Measurements from ENCODE around the gene CNTN1. TPM values are rescaled to one million over a fixed set of nuclear protein-coding genes. Genes with fewer than 3 reads are reported as not detected.

The CNTN1 gene
- total RNA-seq, 1 donor from 2014 or later, result 1.8 TPM

GRCh38 chr12:41013881-41014642, 321.8 kb downstream of the CNTN1 start:
- peaks cover 3% of the 10 kb centered on the region for H3K9me3 Mint-ChIP-seq (ENCODE audit: low read depth)
- peaks cover 17% of the 10 kb centered on the region for H3K4me1 Mint-ChIP-seq (ENCODE audit: low read depth)
- no peak overlapping the region for H3K27ac Mint-ChIP-seq (ENCODE audit: unreplicated experiment)
- peaks cover 3% of the 10 kb centered on the region for H3K36me3 Mint-ChIP-seq (ENCODE audit: low read depth)
- TF ChIP-seq, protein P1, sequence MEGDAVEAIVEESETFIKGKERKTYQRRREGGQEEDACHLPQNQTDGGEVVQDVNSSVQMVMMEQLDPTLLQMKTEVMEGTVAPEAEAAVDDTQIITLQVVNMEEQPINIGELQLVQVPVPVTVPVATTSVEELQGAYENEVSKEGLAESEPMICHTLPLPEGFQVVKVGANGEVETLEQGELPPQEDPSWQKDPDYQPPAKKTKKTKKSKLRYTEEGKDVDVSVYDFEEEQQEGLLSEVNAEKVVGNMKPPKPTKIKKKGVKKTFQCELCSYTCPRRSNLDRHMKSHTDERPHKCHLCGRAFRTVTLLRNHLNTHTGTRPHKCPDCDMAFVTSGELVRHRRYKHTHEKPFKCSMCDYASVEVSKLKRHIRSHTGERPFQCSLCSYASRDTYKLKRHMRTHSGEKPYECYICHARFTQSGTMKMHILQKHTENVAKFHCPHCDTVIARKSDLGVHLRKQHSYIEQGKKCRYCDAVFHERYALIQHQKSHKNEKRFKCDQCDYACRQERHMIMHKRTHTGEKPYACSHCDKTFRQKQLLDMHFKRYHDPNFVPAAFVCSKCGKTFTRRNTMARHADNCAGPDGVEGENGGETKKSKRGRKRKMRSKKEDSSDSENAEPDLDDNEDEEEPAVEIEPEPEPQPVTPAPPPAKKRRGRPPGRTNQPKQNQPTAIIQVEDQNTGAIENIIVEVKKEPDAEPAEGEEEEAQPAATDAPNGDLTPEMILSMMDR (IDR thresholded peaks at IDR 0.05), result no peak
- no peak overlapping the region for H3K4me3 Mint-ChIP-seq (ENCODE audit: unreplicated experiment)
- no peak for DNase-seq (ENCODE audit: low spot score)
- H3K27me3 Mint-ChIP-seq (ENCODE audit: low read depth), result peaks cover 6% of the 10 kb centered on the region

DNA sequence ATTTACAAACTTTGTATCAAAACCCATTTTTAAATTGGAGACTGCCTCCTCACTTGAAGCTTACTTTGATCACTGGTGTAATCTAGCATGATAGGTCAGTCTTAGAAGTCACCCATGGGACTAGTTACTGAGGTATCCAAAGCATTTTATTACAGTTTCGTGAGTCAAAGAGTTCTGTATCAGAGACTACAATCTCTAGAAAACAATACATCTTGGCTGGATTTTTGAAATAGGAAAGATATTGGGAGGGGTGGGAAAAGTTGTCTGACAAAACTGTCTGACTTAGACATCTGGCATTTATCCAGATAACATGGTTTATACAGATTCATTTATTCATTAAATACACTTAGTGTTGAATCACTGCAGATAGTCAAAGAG, 322.4 kb downstream of the CNTN1 start:
- H3K4me1 Mint-ChIP-seq (ENCODE audit: low read depth), result peaks cover 17% of the 10 kb centered on the region
- peaks cover 3% of the 10 kb centered on the region for H3K9me3 Mint-ChIP-seq (ENCODE audit: low read depth)
- no peak for DNase-seq (ENCODE audit: low spot score)
- peaks cover 3% of the 10 kb centered on the region for H3K36me3 Mint-ChIP-seq (ENCODE audit: low read depth)
- H3K4me3 Mint-ChIP-seq (ENCODE audit: unreplicated experiment), result no peak overlapping the region
- peaks cover 8% of the 10 kb centered on the region for H3K27me3 Mint-ChIP-seq (ENCODE audit: low read depth)
- TF ChIP-seq, protein P1 (IDR thresholded peaks at IDR 0.05), result no peak
- no peak overlapping the region for H3K27ac Mint-ChIP-seq (ENCODE audit: unreplicated experiment)

GRCh38 chr12:41018010-41018409, 325.8 kb downstream of the CNTN1 start:
- TF ChIP-seq, protein P1 (IDR thresholded peaks at IDR 0.05), result no peak
- H3K4me3 Mint-ChIP-seq (ENCODE audit: unreplicated experiment), result no peak overlapping the region
- H3K4me1 Mint-ChIP-seq (ENCODE audit: low read depth), result peaks cover 17% of the 10 kb centered on the region
- H3K9me3 Mint-ChIP-seq (ENCODE audit: low read depth), result no peaks in the 10 kb centered on the region
- no peak overlapping the region for H3K27ac Mint-ChIP-seq (ENCODE audit: unreplicated experiment)
- peaks cover 9% of the 10 kb centered on the region for H3K27me3 Mint-ChIP-seq (ENCODE audit: low read depth)
- H3K36me3 Mint-ChIP-seq (ENCODE audit: low read depth), result peaks cover 3% of the 10 kb centered on the region
- no peak for DNase-seq (ENCODE audit: low spot score)

GRCh38 chr12:41019461-41019860, 327.2 kb downstream of the CNTN1 start:
- H3K36me3 Mint-ChIP-seq (ENCODE audit: low read depth), result peaks cover 3% of the 10 kb centered on the region
- H3K4me1 Mint-ChIP-seq (ENCODE audit: low read depth), result peaks cover 4% of the 10 kb centered on the region
- DNase-seq (ENCODE audit: low spot score), result no peak
- no peaks in the 10 kb centered on the region for H3K9me3 Mint-ChIP-seq (ENCODE audit: low read depth)
- H3K27ac Mint-ChIP-seq (ENCODE audit: unreplicated experiment), result no peak overlapping the region
- H3K27me3 Mint-ChIP-seq (ENCODE audit: low read depth), result peaks cover 10% of the 10 kb centered on the region
- TF ChIP-seq, protein P1 (IDR thresholded peaks at IDR 0.05), result no peak
- no peak overlapping the region for H3K4me3 Mint-ChIP-seq (ENCODE audit: unreplicated experiment)

GRCh38 chr12:41023836-41024235, 331.6 kb downstream of the CNTN1 start:
- H3K4me1 Mint-ChIP-seq (ENCODE audit: low read depth), result no peaks in the 10 kb centered on the region
- H3K36me3 Mint-ChIP-seq (ENCODE audit: low read depth), result no peaks in the 10 kb centered on the region
- H3K4me3 Mint-ChIP-seq (ENCODE audit: unreplicated experiment), result no peak overlapping the region
- peaks cover 5% of the 10 kb centered on the region for H3K27me3 Mint-ChIP-seq (ENCODE audit: low read depth)
- H3K9me3 Mint-ChIP-seq (ENCODE audit: low read depth), result no peaks in the 10 kb centered on the region
- no peak overlapping the region for H3K27ac Mint-ChIP-seq (ENCODE audit: unreplicated experiment)
- DNase-seq (ENCODE audit: low spot score), result no peak
- TF ChIP-seq, protein P1 (IDR thresholded peaks at IDR 0.05), result no peak

All from chondrocyte (in vitro differentiated cells).